Psoas muscle (tissue), 8 donors: Measurements from ENCODE around the gene CMTM4. TPM values are rescaled to one million over a fixed set of nuclear protein-coding genes. Genes with fewer than 3 reads are reported as not detected.

Experiments used
- ATAC-seq, 4 donors: fragments of 200-7000 bp; cut with Tn5 transposase; one replicate each; pipeline ENCODE4 v1.9.1; 2020; ENCODE audit warnings: moderate library complexity in 3 of 4, mild to moderate bottlenecking in 2 of 4
- DNase-seq, 2 donors: peaks; one replicate each; pipeline ENCODE4 v3.0.0-alpha.2; 2020
- H3K27ac ChIP-seq: fragments of 200-600 bp; one replicate; pipeline ENCODE4 v1.8.0; 2022
- H3K27me3 ChIP-seq, 3 donors: fragments of 200-600 bp in 1 of 3; one replicate each; pipeline versions ENCODE4 v1.6.1 to v1.8.0; 2013 to 2022; ENCODE audit warnings: low read length in 2 of 3, mild to moderate bottlenecking in 2 of 3, moderate library complexity in 1 of 3; ENCODE audit not compliant: insufficient read depth in 3 of 3
- H3K36me3 ChIP-seq, 2 donors: fragments of 200-600 bp in 1 of 2; one replicate each; pipeline versions ENCODE4 v1.6.1 to v1.8.0; 2013 to 2022; ENCODE audit warnings: low read depth in 1 of 2, mild to moderate bottlenecking in 1 of 2, moderate library complexity in 1 of 2; ENCODE audit not compliant: insufficient read depth in 1 of 2
- H3K4me1 ChIP-seq: fragments of 200-600 bp; one replicate; pipeline ENCODE4 v1.8.0; 2022
- H3K4me3 ChIP-seq: fragments of 200-600 bp; one replicate; pipeline ENCODE4 v1.8.0; 2022; ENCODE audit warnings: mild to moderate bottlenecking
- H3K9me3 ChIP-seq: fragments of 200-600 bp; one replicate; pipeline ENCODE4 v1.8.0; 2022
- CTCF ChIP-seq: fragments of 200-600 bp; IDR thresholded peaks from one replicate; pipeline ENCODE4 v1.8.0; 2022; ENCODE audit warnings: antibody characterized with exemption
- WGBS, 3 donors: extraction: QIAGEN DNeasy Blood & Tissue Kit; methylation state at CpG; one replicate each; pipeline versions ENCODE4 v1.1.6 to v1.1.7; 2013; 5-methylcytosine and 5-hydroxymethylcytosine counted together
- intact Hi-C, 2 donors: fragments of 100-400 bp; cut with DNase I; formaldehyde crosslinking; loops; one replicate each; pipeline versions ENCODE4 v1.11.0 to v1.14.2; 2022
- polyA plus RNA-seq, 3 donors: library from polyadenylated mRNA; stranded (reverse); fragments of 200-250 nt; gene quantifications; one replicate each; pipeline ENCODE4 v1.2.3, GENCODE V29; 2013
- total RNA-seq, 4 donors: library from RNA; stranded (reverse); fragmentation: NEBNext Ultra II Directional in 2 of 4; extraction: Animal tissue kit (Norgen Biotek cat#: 25700) in 2 of 4; gene quantifications; one replicate each; pipeline versions ENCODE4 v1.2.1 to v1.2.4, GENCODE V29; 2021 to 2023
- donor health status: healthy with polysubstance abuse.
- donor health status: DM: no; HTN: no; CAD: no; lungs with moderate emphysema.
- donor health status: Bipolar disorder and iron deficiency.
- donor health status: healthy.
- donor health status: DM: yes; HTN: yes; CAD: no.
- donor health status: DM: no; HTN: no; CAD: no.
- donor health status: DM: no; HTN: no; CAD: no.
- donor health status: DM: yes; HTN: yes; CAD: no.

Gene CMTM4
- total and polyA plus RNA-seq, 7 donors = 2.3 to 10.3 (median 7.7) TPM

- DNase-seq (no peak), ATAC-seq (no peak)
- intact Hi-C loops = loop anchor here in 1 of 2 donors (10.0 kb wide), 1 partner anchor 83 kb away; no protein-coding TSS in a partner anchor
- Histone ChIP-seq H3K27me3 (no peaks in the 10 kb centered on the region), H3K4me1 (peaks cover 11% of the 10 kb centered on the region), H3K4me3 (no peak overlapping the region), H3K36me3 (no peaks in the 10 kb centered on the region), H3K27ac (no peak overlapping the region), H3K9me3 (no peaks in the 10 kb centered on the region)
- WGBS, 3 donors = 77 to 84% (median 78%) methylated on average over 7 of the region's 7 CpGs
- TF ChIP-seq CTCF = no peak
Observed at GRCh38 chr16:66698046-66698445, 1.5 kb upstream of the CMTM4 start.

- ATAC-seq (peak; percentile 12 to 30 (median 16)), DNase-seq (peak; percentile 32 to 68)
- H3K4me3 ChIP-seq = peak overlapping the region; percentile 85
- no peaks in the 10 kb centered on the region for H3K36me3 ChIP-seq
- intact Hi-C loops = loop anchor here in 1 of 2 donors (2.0 to 10.0 kb wide), 2 partner anchors 33 to 81 kb away; no protein-coding TSS in a partner anchor
- peak overlapping the region; percentile 53 for H3K27ac ChIP-seq
- 3 to 6% (median 6%) methylated on average over 29 to 91 of the region's 91 CpGs for WGBS, 3 donors
- no peaks in the 10 kb centered on the region for H3K27me3 ChIP-seq
- no peaks in the 10 kb centered on the region for H3K9me3 ChIP-seq
- peaks cover 11% of the 10 kb centered on the region for H3K4me1 ChIP-seq
- no peak for TF ChIP-seq CTCF
Observed at GRCh38 chr16:66695935-66696668, 441 bp downstream of the CMTM4 start.

- Histone ChIP-seq H3K9me3 (no peaks in the 10 kb centered on the region), H3K27me3 (no peaks in the 10 kb centered on the region), H3K27ac (no peak overlapping the region), H3K36me3 (no peaks in the 10 kb centered on the region), H3K4me1 (peaks cover 11% of the 10 kb centered on the region), H3K4me3 (peak overlapping the region; percentile 85)
- intact Hi-C loops = loop anchor here in 1 of 2 donors (10.0 kb wide), 1 partner anchor 81 kb away; no protein-coding TSS in a partner anchor
- no peak for ATAC-seq
- DNase-seq = no peak
- no peak for TF ChIP-seq CTCF
- 44 to 59% (median 47%) methylated on average over 8 of the region's 8 CpGs for WGBS, 3 donors
Observed at GRCh38 chr16:66695471-66695934, 1.0 kb downstream of the CMTM4 start.

GRCh38 chr16:66693149-66693548 lies 3.4 kb downstream of the CMTM4 start:
- DNase-seq (no peak), ATAC-seq (no peak)
- WGBS, 3 donors = 64 to 86% (median 70%) methylated on average over 4 of the region's 4 CpGs

More at GRCh38 chr16:66693149-66693548, 3.4 kb downstream of the CMTM4 start:
- no peak for TF ChIP-seq CTCF
- Histone ChIP-seq H3K27ac (no peak overlapping the region), H3K9me3 (no peaks in the 10 kb centered on the region), H3K36me3 (no peaks in the 10 kb centered on the region), H3K4me3 (no peak overlapping the region), H3K4me1 (peaks cover 11% of the 10 kb centered on the region), H3K27me3 (no peaks in the 10 kb centered on the region)
- intact Hi-C loops = loop anchor here in 1 of 2 donors (10.0 kb wide), 1 partner anchor 78 kb away; no protein-coding TSS in a partner anchor
